Measurements from ENCODE around the gene TMEM132D.

The TMEM132D gene

DNA sequence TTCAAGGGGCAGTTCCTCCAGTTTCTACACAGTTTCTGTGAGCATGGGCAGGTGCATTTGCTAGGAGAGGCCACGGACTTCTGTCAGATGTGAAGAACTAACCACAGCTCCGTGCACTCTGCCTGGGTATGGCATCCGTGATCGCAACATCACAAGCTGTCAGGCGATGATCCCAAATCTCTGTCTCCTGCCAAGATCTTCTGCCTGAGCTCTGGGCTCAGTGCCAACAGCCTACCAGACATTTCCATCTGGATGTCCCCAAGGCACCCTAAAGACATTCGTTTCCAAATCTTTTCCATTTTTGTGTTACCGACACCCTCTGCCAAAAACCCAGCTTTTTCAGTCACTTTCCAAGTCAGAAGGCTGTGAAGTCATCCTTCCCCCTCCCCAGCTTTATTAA, 758.4 kb downstream of the TMEM132D start:
- no peak for DNase-seq

DNA sequence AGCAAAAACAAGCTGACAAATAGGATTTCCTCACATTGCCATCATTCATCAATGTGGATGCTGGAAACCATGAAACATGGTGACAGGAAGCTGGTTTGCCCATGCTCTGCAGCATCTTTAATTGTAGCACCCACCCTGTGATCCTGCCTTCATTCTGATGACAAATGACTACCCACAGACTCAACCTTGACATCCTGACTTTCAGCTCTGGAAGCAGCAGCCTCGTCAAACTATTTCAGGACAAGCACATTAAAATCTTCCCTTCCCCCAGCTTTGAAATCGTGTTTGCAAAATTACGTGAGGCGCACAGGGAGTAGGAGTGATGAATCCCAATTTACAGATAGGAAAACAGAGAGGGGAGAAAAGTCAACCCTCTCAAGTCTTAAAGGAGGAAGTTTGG, 765.0 kb downstream of the TMEM132D start:
- DNase-seq = no peak

DNA sequence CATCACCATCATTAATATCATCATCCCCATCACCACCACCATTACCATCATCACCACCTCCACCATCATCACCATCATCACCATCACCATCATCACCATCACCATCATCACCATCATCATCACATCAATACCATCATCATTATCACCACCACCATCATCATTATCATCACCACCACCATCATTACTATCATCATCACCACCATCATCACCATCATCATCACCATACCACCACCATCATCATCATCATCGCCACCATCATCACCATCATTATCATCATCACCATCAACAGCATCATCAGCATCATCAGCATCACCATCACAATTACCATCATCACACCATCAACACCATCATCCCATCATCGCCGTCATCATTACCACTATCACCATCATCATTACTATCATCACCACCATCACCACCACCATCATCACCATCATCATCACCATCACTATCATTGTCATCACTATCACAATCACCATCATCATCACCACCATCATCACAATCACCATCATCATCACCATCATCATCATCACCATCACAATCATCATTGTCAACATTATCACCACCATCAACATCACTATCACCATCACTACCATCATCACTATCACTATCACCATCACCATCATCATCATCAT, 767.0 kb downstream of the TMEM132D start:
- DNase-seq = no peak

DNA sequence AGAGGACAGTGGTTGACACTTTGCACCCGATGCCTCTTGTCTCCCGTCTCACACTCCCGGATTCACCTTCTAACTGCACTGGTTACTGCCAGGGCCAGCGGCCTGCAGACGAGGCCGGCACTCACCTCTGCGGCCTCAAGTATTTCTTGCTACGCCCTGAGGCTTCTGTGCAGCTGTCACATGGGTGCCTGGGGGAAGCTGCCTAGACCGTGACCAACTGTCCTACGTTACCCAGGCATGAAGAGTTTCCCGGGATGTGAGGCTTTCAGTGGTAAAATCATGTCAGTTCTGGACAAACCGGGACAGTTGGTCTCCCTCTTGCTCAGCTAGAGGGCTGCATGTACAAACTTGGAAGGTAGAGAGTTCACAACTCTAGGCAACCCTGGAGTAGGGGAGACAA, 776.1 kb downstream of the TMEM132D start:
- no peak for DNase-seq

DNA sequence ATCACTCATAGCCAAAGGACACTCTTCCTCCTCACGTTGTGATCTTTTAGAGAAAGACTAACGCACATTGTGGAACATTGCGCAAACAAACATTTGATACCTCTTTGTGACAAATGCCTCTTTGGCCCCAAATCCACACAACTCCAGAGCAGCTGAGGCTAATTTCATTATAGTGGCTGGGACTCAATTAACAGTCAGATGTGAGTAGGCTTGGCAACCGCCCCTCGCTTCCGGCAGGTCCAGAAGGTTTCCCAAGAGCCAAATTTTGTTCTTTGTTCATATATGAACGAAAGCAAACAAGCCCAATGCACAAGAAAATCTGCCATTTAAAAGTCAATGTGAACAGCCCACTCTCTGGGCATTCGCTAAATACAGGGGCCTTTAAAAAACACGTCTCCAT, 776.6 kb downstream of the TMEM132D start:
- DNase-seq = no peak

DNA sequence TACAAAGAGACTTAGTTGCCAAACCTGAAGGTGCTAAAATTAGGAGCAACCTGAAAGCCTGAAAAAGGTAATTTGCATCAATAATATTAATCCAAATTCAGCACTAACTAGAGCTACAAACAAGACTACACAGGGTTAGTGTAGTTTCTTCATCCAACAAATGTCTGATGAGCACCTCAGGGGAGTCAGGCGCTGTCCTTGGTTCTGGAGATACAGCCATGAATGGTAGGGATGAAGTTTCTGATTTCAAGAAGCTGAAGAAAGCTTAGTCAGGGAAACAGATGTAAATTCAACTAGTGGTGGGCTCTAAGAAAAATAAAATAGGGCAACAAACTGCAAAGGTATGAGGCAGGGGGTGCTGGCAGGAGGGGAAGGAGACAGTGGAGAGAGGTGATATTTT, 784.3 kb downstream of the TMEM132D start:
- no peak for DNase-seq

DNA sequence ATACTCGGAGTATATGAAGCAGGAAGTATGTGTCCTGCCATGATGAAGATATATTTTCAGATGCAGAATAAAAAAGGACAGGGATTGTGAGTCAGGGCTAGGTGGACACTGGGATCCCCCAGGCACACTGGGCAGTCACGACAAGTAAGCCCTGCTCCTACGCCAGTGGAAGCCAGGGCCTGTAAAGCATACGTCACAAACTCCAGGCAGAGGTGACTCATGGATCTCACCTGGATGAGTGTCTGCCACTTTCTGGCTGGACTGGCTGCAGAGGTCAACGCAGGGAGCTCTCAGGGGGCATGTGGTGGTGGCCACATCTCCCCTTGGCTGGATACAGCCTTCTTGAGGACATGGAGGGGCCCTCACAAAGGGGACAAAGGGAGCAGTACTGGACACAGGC, 788.3 kb downstream of the TMEM132D start:
- DNase-seq = no peak

DNA sequence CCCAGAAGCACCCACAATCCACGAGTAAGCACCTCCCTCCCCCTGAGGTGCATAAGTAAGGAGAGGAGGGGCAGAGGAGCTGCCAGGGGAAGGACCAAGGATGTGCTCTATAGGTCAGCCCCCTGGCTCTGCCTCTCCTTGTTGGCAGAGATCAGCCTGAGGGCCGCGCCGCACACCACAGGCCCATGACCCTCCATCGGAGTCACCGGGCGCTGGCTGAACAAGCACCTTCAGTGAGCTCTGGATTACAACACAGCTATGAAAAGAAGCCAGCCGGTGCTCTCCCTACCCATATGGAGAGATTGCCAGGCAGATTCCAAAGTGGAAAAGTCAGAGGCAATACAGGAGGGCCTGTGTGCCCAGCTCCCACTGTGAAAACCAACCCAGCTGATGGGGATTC, 793.2 kb downstream of the TMEM132D start:
- no peak for DNase-seq

DNA sequence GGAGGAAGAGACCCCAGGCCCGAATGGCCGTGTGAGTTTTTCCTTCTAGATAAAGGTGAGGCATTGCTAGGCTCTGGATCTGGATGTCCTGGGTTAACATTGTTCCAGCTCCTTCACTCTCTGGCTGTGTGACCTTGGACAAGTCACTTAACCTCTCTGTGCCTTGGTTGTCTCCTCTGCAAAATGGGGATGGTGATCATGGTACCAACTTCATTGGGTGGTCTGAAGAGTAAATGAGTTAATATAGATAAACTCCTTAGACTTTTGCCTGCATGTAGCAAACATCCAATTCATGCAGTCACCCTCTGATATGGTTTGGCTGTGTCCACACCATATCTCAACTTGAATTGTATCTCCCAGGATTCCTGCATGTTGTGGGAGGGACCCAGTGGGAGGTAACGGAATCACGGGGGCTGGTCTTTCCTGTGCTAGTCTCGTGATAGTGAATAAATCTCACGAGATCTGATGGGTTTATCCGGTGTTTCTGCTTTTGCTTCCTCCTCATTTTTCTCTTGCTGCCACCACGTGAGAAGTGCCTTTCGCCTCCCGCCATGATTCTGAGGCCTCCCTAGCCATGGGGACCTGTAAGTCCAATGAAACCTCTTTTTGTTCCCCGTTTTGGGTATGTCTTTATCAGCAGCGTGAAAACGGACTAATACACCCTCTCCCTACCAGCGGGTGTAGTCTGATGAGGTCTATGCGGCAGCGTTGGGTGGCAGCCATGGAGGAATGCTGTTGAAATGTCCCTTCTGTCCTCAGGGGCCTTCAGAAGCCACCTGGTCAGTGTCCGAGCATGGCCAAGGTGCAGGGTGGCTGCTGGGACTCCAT, 794.4 kb downstream of the TMEM132D start:
- no peak for DNase-seq

DNA sequence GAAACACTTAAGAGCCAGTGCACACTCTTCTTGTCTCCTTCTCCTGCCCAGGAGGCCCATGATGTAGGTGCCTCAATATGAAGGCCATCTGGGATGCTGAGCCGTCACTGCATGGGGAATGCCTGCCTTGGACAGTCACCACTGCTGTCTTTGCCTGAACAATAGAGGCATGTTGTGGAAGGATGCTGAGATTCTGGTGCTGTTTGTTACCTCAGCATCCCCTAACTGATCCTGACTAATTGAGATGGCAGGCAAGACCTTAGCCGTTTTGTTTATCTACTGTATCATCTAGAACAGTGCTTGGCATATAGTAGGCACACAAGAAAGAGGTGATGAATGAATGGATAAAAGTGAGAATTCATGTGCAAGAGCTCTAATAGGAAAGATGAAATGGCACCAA, 797.1 kb downstream of the TMEM132D start:
- no peak for DNase-seq

DNA sequence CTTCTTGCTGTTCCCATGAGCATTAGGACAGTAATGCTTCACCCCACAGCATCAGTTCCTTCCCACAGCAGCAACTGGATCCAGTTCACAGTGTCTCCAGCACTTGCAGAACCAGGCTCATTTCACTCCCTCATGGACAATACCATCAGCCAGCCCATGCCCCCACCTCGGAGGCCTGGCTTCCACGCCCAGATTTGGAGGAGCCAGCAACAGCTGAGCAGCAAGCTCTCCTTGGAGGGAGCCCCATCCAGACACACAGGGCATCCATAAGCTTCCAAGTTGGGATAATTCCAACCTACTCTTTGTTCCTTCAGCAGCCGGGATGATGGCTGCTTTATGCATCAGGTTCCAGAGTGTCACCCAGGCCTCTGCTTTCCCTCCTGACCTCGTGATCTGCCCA, 800.6 kb downstream of the TMEM132D start:
- no peak for DNase-seq

DNA sequence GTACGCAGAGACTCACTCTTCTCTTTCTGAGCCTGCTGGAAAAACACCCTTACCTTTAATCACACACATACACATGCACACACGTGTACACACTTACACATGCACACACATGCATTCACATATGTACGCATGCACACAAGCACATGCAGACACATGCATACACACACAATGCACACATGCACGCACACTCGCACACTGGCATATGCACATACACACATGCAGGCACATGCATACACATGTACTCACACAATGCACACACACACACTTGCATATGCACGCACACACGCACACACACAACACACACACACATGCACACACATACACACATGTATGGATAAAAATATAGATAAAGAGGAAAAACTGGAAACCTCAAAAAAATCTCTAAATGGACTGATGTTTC, 801.6 kb downstream of the TMEM132D start:
- DNase-seq = no peak

DNA sequence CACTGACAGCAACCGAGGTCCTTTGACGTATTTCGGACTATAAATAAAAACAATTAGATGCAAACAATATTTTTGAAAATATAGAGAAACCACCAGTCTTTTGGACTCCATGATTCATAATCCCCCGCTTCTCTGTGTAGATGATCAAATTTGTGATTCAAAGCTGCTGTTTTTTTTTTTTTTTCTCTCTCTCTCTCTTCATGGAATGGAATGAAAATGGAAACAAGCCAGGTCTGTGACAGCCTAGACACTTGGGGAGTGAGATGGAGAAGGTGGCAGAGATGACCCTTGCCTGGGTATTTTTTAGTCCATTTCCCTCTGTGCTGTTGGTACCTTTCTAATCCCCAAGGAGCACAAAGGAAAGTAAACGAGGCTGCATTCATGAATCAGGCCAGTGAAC, 802.0 kb downstream of the TMEM132D start:
- no peak for DNase-seq

DNA sequence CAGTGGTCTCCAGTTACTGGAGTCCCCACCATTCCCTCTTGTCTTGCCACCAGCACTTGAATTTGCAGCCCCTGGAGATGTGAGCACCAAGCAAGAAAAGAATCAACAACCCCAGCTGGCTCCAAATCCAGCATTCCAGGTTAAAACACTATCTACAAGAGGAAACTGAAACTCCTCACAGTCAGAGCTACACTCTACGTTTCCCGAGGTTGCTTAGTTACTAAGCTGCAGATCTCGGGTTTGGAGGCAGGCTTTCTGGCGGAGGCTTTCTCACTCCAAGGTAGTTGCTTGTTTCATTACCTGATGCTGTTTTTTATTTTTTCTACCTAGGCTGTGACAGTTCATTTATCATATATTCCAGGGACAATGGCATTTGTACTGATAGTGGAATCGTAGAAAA, 802.4 kb downstream of the TMEM132D start:
- no peak for DNase-seq

DNA sequence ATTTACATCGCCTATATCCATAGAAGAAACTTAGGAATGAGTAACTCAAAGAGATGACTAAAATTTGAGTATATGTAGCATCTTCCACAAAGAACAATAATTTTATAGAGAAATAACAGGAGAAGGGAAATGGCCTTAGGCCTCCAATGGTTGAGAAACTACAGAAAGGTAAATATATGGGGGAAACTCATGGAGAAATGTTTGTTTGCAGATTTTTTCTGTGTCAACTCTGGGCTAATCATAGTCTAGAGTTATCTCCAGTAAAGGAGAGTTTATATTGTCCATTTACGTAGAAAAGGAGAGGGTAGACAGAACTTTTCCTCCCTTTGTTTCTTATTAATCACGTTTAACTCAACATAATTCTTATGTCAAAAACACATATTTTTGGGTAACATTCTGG, 806.4 kb downstream of the TMEM132D start:
- no peak for DNase-seq

DNA sequence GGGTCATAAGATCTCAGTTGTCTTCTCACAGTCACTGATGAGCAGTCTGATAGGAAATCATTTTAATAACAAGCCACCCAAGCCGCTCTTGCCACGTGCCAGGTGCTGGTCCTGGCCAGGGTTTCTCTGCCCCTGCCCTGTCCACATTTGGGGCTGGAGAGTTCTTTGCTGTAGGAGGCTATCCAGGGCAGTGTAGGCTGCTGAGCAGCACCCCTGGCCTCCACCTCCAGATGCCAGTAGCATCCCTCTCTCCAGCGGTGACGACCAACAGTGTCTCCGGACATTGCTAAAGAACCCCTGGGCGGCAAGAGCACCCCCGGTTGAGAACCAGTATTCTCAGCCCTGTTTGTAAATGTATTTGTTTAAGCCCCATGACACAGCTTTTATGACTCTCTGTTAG, 806.9 kb downstream of the TMEM132D start:
- no peak for DNase-seq

DNA sequence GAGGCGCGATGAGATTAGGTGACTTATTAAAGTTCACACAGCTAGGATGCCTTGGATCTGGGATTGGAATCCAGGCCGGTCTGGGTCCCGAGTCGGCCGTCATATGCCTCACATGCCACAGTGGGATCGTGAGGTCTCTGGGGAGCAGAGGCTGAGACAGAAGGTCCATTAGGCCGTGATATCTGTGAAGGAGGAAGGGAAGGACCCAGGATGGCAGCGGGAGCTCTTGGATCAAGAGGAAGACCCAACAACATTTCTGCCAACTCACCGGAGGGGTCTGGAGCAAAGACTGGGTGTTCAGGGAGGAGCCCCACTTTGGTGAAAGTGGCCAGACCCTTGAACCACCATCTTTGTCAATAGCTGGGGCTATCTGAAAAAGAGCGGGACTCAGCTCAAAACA, 807.6 kb downstream of the TMEM132D start:
- DNase-seq = no peak

DNA sequence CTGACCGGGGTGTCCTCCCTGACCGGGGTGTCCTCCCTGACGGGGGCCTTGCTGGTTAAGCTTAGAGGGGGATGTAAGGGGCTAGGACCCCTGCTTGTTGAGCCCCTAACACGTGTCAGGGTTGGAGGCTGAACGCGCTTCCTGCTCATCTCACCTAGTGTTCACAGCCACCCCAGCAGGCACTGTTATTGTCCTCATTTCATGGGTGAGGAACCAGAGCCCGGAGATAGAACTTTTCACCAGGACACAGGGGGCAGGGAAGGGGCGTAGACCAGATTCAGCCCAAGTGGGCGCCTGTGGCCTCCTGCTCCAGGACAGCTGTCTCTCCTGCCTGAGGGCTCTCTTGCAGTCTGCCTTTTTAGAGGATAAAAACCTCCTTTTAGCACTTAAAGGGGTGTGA, 814.2 kb downstream of the TMEM132D start:
- DNase-seq = no peak

DNA sequence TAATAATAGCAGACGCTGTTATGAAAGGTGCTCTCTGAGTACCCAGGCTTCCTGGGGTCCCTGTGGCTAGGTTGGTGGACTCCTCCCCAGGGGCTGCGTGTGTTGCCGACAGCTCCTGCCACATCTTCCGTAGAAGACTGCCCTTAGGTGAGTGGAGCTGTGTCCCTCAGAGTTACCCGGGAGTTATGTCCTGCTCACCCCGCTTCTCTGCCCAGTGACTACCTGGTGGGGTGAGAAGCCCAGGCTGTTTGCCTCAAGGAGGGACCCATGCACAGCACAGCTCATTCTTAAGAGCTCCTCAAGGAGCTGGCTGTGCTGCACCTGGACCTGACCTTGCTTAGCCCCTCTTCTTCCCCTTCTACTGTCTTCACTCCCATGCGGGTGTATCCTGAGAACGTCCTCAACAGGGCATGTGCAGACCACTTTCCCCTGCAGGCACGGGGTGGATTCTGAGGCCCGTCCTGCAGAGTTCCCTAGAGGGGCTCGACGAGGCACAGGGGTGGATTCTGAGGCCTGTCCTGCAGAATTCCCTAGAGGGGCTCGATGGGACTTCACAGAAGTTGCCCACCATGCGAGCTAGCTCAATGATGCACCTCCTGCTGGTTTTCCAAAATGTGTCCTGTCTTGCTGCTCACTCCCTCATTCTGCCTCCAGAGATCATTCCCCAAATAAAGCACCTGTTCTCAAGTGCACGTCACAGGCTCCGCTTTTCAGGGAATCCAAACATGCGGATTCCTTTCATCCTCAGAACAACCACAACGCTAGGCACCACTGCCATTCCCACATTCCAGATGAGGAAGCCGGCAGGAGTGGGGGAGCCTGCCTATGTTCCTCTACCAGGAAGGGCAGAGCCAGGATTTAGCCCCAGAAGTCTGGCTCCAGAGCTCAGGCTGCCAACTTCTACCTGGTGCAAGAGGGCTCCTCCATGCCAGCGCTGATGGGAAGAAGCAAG, 818.7 kb downstream of the TMEM132D start:
- DNase-seq = no peak

DNA sequence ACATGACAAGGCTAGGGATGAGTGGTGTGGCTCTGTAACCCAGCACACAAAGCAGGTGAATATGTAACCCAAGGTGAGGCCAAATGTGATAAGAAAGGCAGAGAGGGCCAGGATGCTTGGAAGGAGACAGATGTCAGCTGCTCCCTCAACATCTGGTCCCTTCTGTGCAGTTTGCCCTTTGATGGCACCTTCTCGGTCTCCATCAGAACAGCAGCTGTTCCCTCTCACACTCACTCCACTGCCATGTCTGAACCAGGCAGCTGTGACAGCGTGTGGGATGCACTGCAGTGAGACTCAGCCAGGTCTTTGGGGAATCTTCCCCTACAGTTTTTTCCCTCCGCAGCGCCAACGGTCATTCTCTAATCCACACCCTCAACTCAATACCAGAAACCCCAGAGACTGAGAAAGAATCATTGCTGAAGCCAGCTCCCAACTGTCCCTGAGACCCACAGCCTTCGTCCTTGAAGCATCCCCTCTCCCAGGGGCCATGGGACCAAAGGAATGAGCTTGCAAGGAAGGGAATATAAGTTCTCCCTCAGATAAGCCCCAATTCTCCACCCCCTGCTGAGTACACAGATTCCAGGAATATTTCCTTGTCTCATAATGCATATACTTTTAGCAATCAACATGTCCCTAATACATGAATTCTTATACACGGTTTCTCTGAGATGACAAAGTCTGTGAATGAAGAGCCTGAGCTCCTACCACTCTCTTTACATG, 820.5 kb downstream of the TMEM132D start:
- DNase-seq = no peak

DNA sequence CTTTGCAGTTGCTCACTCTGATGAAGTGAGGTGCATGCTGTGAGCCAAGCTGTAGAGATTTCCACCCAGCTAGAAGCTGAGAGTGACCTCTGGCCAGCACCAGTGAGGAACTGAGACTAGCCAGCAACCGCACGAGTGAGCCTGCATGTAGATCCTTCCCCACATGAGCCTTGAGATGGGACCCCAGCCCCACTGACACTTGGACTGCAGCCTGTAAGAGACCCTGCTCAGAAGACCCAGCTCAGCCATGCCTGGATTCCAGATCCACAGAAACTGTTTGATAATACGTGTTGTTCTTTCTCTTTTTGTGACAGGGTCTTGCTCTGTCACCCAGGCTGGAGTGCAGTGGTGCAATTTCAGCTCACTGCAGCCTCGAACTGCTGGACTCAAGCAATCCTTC, 821.4 kb downstream of the TMEM132D start:
- DNase-seq = no peak

DNA sequence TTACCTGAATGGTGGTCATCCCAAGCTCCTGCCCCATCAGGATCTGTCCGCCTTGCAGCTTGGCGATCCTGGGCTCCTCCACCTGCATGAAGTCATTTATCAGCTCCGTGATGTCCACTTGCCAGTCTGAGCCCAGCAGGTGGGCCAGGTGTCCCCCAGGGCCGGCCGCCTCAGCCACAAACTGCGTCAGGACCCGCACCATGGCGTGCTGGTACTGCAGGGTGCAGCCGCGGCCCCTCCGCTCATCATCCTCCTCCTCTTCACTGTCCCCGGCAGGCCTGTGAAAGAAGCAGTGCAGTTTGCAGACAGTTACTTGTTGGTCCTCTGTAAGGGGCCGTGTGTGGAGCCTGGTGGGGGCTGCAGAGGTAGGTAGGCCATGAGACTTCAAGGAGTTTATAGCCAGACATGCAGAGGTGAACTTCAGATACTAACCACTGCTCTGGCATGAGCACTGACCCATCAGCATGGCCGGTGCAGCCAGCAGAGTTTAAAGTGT, 822.0 kb downstream of the TMEM132D start:
- no peak for DNase-seq

DNA sequence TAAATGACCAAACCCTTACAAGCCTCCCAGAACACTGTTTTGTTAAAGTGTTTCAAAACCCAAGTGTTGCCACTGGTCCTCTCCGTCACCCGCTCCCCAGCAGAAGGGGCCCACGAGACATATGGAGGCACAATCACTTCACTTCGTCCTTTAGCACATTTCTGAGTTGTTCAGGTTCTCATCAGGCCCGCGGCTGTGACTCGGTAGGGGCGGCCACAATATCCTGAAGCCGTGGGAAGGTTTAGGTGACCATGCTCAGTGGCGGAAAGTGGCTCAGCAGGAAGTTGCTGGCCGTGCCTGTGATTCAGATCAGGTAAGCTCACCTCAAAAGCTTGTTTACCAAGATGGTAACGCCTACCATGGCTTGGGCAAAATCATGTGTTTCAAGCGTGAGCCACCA, 823.0 kb downstream of the TMEM132D start:
- no peak for DNase-seq
